Measurements from ENCODE around the gene SLC5A7. TPM values are rescaled to one million over a fixed set of nuclear protein-coding genes. Genes with fewer than 3 reads are reported as not detected.

SLC5A7 gene
- total and polyA plus RNA-seq, 3 donors from 2014 or later, result 0.16 to 0.37 (median 0.21) TPM

DNA sequence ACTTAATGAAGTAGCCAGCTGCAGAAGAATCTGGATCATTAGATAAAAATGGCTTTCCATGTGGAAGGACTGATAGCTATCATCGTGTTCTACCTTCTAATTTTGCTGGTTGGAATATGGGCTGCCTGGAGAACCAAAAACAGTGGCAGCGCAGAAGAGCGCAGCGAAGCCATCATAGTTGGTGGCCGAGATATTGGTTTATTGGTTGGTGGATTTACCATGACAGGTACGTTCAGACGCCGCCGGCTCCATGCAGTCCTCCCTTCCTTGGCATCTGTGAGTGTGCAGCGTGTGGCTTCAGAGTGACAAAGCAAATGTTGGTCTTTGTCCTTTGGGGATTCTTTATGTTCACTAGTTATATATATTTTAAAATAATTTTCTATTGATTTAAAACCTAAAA is 1.8 kb downstream of the SLC5A7 start:
- WGBS, 2 donors, result 69 to 72% methylated on average over 10 of the region's 10 CpGs
- H3K27ac ChIP-seq, result no peak overlapping the region

DNA sequence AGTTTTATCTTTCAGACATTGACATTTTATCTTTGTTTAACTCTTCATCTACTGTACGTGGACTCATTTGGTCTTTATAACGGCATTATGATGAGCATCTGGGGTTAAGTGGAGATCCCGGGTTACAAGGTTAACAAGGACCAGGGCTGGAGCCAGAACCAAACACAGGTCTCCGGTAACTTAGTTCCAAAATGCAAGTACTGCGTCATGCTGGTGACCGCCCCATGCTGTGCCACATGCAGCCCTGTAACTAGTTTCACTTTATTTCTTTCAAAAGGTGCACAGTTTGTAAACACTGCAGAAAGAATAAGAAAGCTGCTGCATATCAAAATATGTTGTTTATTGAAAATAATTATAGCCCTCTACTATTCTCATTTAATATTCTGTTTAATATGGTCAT is 3.1 kb downstream of the SLC5A7 start:
- H3K4me3 ChIP-seq, result no peak overlapping the region
- TF ChIP-seq, protein P1, sequence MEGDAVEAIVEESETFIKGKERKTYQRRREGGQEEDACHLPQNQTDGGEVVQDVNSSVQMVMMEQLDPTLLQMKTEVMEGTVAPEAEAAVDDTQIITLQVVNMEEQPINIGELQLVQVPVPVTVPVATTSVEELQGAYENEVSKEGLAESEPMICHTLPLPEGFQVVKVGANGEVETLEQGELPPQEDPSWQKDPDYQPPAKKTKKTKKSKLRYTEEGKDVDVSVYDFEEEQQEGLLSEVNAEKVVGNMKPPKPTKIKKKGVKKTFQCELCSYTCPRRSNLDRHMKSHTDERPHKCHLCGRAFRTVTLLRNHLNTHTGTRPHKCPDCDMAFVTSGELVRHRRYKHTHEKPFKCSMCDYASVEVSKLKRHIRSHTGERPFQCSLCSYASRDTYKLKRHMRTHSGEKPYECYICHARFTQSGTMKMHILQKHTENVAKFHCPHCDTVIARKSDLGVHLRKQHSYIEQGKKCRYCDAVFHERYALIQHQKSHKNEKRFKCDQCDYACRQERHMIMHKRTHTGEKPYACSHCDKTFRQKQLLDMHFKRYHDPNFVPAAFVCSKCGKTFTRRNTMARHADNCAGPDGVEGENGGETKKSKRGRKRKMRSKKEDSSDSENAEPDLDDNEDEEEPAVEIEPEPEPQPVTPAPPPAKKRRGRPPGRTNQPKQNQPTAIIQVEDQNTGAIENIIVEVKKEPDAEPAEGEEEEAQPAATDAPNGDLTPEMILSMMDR (IDR thresholded peaks at IDR 0.05), result no peak
- H3K27ac ChIP-seq, result no peak overlapping the region
- intact Hi-C loops (cut with DNase I; ENCODE audit: low total_unique reads), result no loop called here
- no peaks in the 10 kb centered on the region for H3K9me3 ChIP-seq
- H3K36me3 ChIP-seq (ENCODE audit: low read depth, missing control alignments), result no peaks in the 10 kb centered on the region
- WGBS, 2 donors, result 80 to 86% methylated on average over 6 of the region's 6 CpGs
- no peak for DNase-seq
- no peaks in the 10 kb centered on the region for H3K4me1 ChIP-seq
- H3K27me3 ChIP-seq, result no peaks in the 10 kb centered on the region

More for the DNA sequence above, 1.8 kb downstream of the SLC5A7 start:
- Histone ChIP-seq H3K36me3 (ENCODE audit: low read depth, missing control alignments) (no peaks in the 10 kb centered on the region), H3K27me3 (no peaks in the 10 kb centered on the region), H3K4me3 (no peak overlapping the region), H3K9me3 (no peaks in the 10 kb centered on the region), H3K4me1 (no peaks in the 10 kb centered on the region)
- intact Hi-C loops (cut with DNase I; ENCODE audit: low total_unique reads), result no loop called here
- TF ChIP-seq, protein P1 (IDR thresholded peaks at IDR 0.05), result no peak
- TF ChIP-seq POLR2A (IDR thresholded peaks at IDR 0.05), result no peak
- no peak for DNase-seq

DNA sequence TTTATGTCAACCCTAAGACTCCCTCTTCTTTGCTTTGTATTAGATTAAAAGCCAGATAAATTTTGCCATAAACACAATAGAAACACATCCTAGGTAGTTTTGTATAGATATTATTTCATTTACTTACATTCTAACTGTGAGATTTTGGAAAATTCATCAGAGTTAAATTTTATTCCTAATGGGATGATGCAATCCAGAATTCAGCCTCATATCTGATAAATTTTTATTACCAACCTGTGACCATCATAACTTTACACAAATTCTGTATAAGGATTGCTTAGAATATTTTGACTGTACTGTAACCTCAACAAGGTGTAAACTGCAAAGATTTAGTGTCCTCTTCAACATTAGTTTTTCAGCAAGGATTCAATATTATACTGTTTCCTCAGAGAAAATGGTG is 4.4 kb downstream of the SLC5A7 start:
- Histone ChIP-seq H3K9me3 (no peaks in the 10 kb centered on the region), H3K27ac (no peak overlapping the region), H3K27me3 (no peaks in the 10 kb centered on the region), H3K36me3 (ENCODE audit: low read depth, missing control alignments) (no peaks in the 10 kb centered on the region), H3K4me1 (no peaks in the 10 kb centered on the region), H3K4me3 (no peak overlapping the region)
- TF ChIP-seq POLR2A (IDR thresholded peaks at IDR 0.05), result no peak
- TF ChIP-seq, protein P1 (IDR thresholded peaks at IDR 0.05), result no peak
- DNase-seq, result no peak
- intact Hi-C loops (cut with DNase I; ENCODE audit: low total_unique reads), result no loop called here

DNA sequence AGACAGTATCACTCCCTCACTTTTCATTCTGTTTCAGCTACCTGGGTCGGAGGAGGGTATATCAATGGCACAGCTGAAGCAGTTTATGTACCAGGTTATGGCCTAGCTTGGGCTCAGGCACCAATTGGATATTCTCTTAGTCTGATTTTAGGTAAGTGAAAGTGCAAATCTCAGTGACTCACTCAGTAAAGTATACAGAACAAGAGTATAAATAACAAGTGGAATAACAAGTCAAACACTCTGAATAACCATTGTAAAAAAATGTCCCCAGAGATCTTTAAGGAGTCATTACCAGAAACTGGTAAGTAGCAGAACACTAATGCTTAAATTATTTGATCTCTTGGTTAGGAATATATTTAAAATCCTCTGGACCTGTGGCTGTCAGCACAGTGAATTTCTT is 5.7 kb downstream of the SLC5A7 start:
- Histone ChIP-seq H3K27me3 (no peaks in the 10 kb centered on the region), H3K27ac (no peak overlapping the region), H3K36me3 (ENCODE audit: low read depth, missing control alignments) (no peaks in the 10 kb centered on the region), H3K4me1 (no peaks in the 10 kb centered on the region), H3K9me3 (no peaks in the 10 kb centered on the region), H3K4me3 (no peak overlapping the region)
- intact Hi-C loops (cut with DNase I; ENCODE audit: low total_unique reads), result no loop called here
- WGBS, 2 donors, result 90 to 95% methylated on average over 1 of the region's 1 CpG
- DNase-seq, result no peak
- no peak for TF ChIP-seq POLR2A (IDR thresholded peaks at IDR 0.05)
- TF ChIP-seq, protein P1 (IDR thresholded peaks at IDR 0.05), result no peak

- H3K27ac ChIP-seq, result no peak overlapping the region
- no peaks in the 10 kb centered on the region for H3K4me1 ChIP-seq
- H3K4me3 ChIP-seq, result no peak overlapping the region
- no peaks in the 10 kb centered on the region for H3K9me3 ChIP-seq
- DNase-seq, result no peak
- TF ChIP-seq, protein P1 (IDR thresholded peaks at IDR 0.05), result no peak
- TF ChIP-seq POLR2A (IDR thresholded peaks at IDR 0.05), result no peak
- no peaks in the 10 kb centered on the region for H3K36me3 ChIP-seq (ENCODE audit: low read depth, missing control alignments)
- intact Hi-C loops (cut with DNase I; ENCODE audit: low total_unique reads), result no loop called here
- no peaks in the 10 kb centered on the region for H3K27me3 ChIP-seq
- 80 to 88% methylated on average over 2 of the region's 2 CpGs for WGBS, 2 donors
These were observed 12.8 kb downstream of the SLC5A7 start for GRCh38 chr2:107999158-107999557.

All from testis (tissue), 3 donors.